OCI-LY7 (cell line): ENCODE data around the gene SBF2.

Experiments used
- CTCF ChIP-seq: fragments of 200-600 bp; sonication (generic); conservative IDR thresholded peaks from 2 replicates; pipeline ENCODE4 v1.5.1; 2014; ENCODE audit warnings: mild to moderate bottlenecking, antibody characterized with exemption, low read length, moderate library complexity, mixed read lengths
- EZH2phosphoT487 ChIP-seq: fragments of 200-600 bp; sonication (generic); IDR thresholded peaks from 2 replicates; pipeline ENCODE4 v1.6.1; 2018; ENCODE audit warnings: low read depth, borderline replicate concordance, mild to moderate bottlenecking, mixed run types, antibody characterized with exemption, low read length, moderate library complexity, mixed read lengths

DNA sequence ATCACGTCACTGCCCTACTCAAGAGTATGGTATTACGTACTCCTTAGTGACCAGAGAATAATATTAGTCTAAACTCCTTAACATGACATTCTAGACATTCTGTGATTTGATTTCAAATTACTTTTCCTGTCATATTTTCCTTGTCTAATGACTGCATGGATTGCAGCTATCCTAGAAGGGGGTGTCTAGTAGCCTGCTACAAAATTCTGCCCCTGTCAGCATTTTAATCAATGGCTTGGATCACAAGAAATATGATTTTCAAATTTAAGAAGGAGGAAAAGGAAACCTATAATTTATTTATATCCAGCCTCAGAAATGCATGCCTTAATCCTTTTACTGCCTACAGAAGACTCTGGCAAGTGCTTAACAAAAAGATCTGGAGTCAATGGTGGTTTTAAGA is 413.4 kb downstream of the SBF2 start:
- TF ChIP-seq CTCF (no peak), EZH2phosphoT487 (no peak)
